ENCODE results near the gene ZNF511.
A peak's percentile ranks its signal among the peaks of the same experiment; 100 is the strongest.
"Not testable (repeated sequence)": the region's sequence is repeated elsewhere in the genome, so short reads cannot be mapped to it uniquely, and the experiment has no call there.

ZNF511 gene, protein sequence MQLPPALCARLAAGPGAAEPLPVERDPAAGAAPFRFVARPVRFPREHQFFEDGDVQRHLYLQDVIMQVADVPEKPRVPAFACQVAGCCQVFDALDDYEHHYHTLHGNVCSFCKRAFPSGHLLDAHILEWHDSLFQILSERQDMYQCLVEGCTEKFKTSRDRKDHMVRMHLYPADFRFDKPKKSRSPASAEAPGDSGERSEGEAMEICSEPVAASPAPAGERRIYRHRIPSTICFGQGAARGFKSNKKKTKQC

DNA sequence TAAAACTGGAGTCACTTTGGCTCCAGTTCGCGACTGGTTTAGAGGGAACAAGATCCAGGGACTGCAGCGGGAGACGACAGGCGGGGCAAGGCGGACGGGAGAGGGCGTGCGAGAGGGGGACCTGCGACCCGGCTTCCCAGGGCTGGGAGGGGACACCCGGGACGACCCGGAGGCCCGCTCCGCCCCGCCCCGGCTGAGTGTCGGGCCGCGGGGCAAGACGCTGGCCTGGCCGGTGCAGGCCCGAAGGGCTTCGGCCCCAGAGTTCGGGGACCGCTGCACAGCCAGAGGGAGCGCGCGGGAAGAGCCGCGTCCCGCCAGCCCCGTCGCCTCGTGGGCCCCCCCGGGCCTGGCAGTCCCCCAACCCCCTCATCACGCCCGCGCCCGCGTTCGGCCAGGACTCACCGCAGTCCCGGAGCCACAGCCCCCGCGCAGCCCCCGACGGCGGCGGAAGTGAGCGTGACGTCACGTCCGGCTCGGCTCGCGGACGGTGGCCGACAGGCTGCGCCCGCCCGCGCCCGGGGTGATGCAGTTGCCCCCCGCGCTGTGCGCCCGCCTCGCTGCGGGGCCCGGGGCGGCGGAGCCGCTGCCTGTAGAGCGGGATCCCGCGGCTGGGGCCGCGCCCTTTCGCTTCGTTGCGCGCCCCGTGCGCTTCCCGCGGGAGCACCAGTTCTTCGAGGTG is at the start of gene ZNF511, which contains the start of gene TUBGCP2:
ZNF511 (plus strand) TSS at position 494 of the 679 bp plus-strand sequence; CDS start at position 524, 30 bp downstream.
TUBGCP2 (minus strand) TSS at position 452 of the 679 bp plus-strand sequence. CDS start 5,931 bp downstream, outside the sequence.
- H3K4me1 ChIP-seq (ENCODE audit: insufficient read depth, low read length): peaks cover 22% of the 10 kb centered on the region
- H3K9me3 ChIP-seq (ENCODE audit: low read length): no peaks in the 10 kb centered on the region
- H3K27ac ChIP-seq (ENCODE audit: low read depth, low read length): peak within 1 kb of the TSS; percentile 99
- H3K4me3 ChIP-seq (ENCODE audit: low read depth in 1 of 2, low read length in 2 of 2): peak within 1 kb of the TSS; percentile 93 to 95
- no peaks in the 10 kb centered on the region for H3K27me3 ChIP-seq (ENCODE audit: control insufficient read depth in 1 of 2, insufficient read depth in 2 of 2, low read length in 2 of 2)
- H3K9ac ChIP-seq (ENCODE audit: low read length): peak within 1 kb of the TSS; percentile 88
- H3K36me3 ChIP-seq (ENCODE audit: insufficient read depth, low read length): peaks cover 30% of the 10 kb centered on the region

DNA sequence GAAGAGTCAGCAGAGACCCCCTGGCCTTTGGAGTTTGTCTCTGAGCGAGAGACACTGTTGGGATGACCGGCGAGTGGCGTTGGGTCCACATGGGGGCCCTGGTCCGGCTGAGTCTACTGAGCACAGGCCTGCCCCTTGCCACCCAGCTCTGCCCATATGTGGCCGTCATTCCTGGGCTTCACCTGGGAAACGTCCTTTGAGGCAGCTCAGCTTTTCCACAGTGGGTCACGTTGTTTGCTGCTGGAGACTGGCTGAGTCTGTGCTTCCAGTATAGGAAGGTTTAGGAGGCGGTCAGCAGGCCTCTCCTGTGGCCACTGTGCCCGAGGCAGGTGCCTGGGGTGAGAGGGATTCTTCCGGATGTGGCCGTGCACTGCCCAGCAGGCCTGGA is 49.1 kb upstream of the ZNF511 start:
- peaks cover 17% of the 10 kb centered on the region for H3K4me1 ChIP-seq (ENCODE audit: insufficient read depth, low read length)
- no peak overlapping the region for H3K9ac ChIP-seq (ENCODE audit: low read length)
- H3K4me3 ChIP-seq (ENCODE audit: low read depth in 1 of 2, low read length in 2 of 2): no peak overlapping the region
- H3K9me3 ChIP-seq (ENCODE audit: low read length): no peaks in the 10 kb centered on the region
- H3K27ac ChIP-seq (ENCODE audit: low read depth, low read length): no peak overlapping the region
- H3K27me3 ChIP-seq (ENCODE audit: control insufficient read depth in 1 of 2, insufficient read depth in 2 of 2, low read length in 2 of 2): no peaks in the 10 kb centered on the region
- no peaks in the 10 kb centered on the region for H3K36me3 ChIP-seq (ENCODE audit: insufficient read depth, low read length)

DNA sequence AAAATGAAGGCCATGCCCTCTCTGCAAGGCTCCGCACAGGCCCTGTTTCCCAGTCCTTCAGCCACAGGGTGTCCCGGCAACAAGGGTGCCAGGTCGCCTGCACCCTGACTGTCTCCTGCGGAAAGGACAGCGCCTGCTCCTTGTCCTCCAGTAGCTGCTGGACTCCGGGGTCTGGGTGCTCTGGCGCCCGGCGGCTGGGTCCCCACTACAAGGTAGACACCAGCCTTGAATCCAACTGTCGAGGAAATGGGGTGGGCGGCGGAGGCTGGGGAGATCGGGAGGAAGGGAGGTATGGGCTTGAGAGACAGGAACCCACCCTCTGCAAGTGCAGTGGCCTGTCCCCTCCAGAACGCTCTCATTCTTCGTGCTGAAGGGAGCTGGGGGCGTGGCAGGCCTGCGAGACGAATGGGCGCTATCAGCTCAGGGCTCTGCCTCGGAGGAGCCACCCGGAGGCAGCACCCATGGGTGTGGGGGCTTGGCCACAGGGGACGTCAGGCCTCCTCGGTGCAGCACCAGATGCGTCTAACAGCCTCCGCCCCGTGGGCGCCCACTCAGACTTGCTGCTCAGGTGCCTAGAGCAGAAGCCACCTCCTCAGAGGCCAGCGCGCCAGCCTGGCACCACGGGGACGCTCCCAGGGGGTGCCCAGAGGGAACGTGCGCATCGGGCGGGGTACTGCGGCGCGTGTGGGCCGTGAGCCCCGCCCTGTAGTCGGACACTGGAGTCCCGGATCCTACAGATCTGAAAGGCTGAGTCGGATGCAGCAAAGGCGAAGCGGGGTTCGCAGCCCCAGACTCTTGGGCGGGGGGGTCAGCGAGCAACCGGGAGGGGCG is 47.6 kb upstream of the ZNF511 start:
- peaks cover 17% of the 10 kb centered on the region for H3K4me1 ChIP-seq (ENCODE audit: insufficient read depth, low read length)
- peak overlapping the region; percentile 61 for H3K4me3 ChIP-seq (ENCODE audit: low read depth in 1 of 2, low read length in 2 of 2)
- H3K9ac ChIP-seq (ENCODE audit: low read length): peak overlapping the region; percentile 33
- H3K27ac ChIP-seq (ENCODE audit: low read depth, low read length): peak overlapping the region; percentile 63
- no peaks in the 10 kb centered on the region for H3K9me3 ChIP-seq (ENCODE audit: low read length)
- H3K27me3 ChIP-seq (ENCODE audit: control insufficient read depth in 1 of 2, insufficient read depth in 2 of 2, low read length in 2 of 2): no peaks in the 10 kb centered on the region
- H3K36me3 ChIP-seq (ENCODE audit: insufficient read depth, low read length): no peaks in the 10 kb centered on the region

DNA sequence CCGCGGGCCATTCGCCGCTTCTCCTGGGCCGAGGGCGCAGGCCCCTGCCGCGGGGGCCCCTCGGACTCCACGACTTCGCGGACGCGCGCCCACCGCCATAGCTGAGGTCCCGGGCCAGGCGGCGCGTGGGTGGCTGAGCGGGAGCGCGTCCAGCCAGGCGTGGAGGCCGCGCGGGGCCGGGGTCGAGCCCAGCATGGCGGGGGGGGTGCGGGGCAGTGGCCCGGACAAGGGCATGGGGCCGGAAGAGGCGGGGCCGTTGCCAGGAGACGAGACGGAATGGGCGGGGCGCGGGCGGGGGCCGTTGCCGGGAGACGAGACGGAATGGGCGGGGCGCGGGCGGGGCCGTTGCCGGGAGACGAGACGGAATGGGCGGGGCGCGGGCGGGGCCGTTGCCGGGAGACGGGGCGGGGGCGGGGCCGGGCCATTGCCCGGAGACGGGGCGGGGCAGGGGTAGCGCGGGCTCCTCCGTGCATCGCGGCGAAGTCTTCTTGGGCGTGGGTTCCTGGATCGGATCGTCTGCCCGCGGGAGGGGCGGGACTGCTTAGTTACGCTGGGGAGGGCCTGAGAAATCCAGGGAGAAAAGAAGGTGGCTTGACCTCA is 46.9 kb upstream of the ZNF511 start:
- H3K9me3 ChIP-seq (ENCODE audit: low read length): no peaks in the 10 kb centered on the region
- H3K4me1 ChIP-seq (ENCODE audit: insufficient read depth, low read length): peaks cover 17% of the 10 kb centered on the region
- H3K27ac ChIP-seq (ENCODE audit: low read depth, low read length): peak overlapping the region; percentile 63
- no peaks in the 10 kb centered on the region for H3K27me3 ChIP-seq (ENCODE audit: control insufficient read depth in 1 of 2, insufficient read depth in 2 of 2, low read length in 2 of 2)
- H3K9ac ChIP-seq (ENCODE audit: low read length): peak overlapping the region; percentile 33
- H3K4me3 ChIP-seq (ENCODE audit: low read depth in 1 of 2, low read length in 2 of 2): peak overlapping the region; percentile 61
- H3K36me3 ChIP-seq (ENCODE audit: insufficient read depth, low read length): no peaks in the 10 kb centered on the region

DNA sequence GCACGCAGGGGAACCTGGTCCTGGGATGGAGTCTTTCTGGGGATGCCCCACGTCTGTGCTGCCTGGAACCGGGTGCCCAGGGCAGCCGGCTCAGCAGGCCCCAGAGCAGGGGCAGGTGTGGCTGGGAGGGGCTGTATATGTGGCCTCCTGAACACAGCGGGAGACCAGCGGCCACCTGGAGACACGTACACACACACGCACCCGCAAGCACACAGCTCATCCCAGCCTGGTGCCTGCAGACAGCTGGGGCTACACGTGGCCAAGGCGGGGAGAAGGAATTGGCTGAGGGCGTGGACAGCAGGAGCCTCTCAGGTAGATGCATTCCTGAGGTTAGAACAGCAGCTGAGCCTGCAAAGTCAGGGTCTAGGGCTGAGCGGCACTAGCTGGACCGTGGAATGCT is 46.0 kb upstream of the ZNF511 start:
- H3K4me1 ChIP-seq (ENCODE audit: insufficient read depth, low read length): peaks cover 17% of the 10 kb centered on the region
- peak overlapping the region in 1 of 2 donors; percentile 23 for H3K4me3 ChIP-seq (ENCODE audit: low read depth in 1 of 2, low read length in 2 of 2)

DNA sequence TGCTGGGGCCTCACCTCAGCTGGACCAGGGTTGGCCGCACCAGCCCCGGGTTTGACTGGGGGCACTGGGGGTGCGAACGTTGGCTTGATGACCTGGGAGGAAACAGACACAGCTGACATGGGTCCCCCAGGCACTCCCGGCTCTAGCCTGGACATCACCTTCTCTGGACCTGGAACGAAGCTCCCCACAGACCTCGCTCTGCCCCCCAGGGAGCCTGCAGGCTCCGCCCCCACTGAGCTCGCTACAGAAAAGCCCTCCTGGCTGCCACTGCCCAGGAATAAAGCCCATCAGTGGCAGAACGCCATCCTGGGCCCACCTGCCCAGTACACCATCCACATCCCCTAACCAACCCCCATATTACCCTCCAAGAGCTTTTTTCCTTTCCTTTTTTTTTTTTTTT is 45.0 kb upstream of the ZNF511 start:
- Histone ChIP-seq H3K36me3 (ENCODE audit: insufficient read depth, low read length) (no peaks in the 10 kb centered on the region), H3K4me1 (ENCODE audit: insufficient read depth, low read length) (peaks cover 13% of the 10 kb centered on the region)

More for the DNA sequence above, 46.0 kb upstream of the ZNF511 start:
- Histone ChIP-seq H3K9me3 (ENCODE audit: low read length) (no peaks in the 10 kb centered on the region), H3K27me3 (ENCODE audit: control insufficient read depth in 1 of 2, insufficient read depth in 2 of 2, low read length in 2 of 2) (no peaks in the 10 kb centered on the region), H3K36me3 (ENCODE audit: insufficient read depth, low read length) (no peaks in the 10 kb centered on the region), H3K9ac (ENCODE audit: low read length) (no peak overlapping the region), H3K27ac (ENCODE audit: low read depth, low read length) (no peak overlapping the region)

DNA sequence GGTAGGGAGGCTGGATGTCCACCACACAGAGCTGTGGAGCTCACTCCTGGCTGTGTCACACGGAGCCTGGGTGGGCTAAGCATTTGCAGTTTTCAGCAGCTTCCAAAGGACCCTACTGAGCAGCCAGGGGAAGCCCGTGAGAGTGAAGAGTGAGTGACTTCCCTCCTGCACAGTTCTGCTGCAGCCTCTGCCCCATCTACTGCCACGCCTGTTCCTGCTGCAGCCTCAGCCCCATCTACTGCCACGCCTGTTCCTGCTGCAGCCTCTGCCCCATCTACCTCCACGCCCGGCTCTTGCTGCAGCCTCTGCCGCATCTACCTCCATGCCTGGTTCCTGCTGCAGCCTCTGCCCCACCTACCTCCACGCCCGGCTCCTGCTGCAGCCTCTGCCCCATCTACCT is 44.3 kb upstream of the ZNF511 start:
- no peak overlapping the region for H3K4me3 ChIP-seq (ENCODE audit: low read depth in 1 of 2, low read length in 2 of 2)
- H3K9me3 ChIP-seq (ENCODE audit: low read length): no peaks in the 10 kb centered on the region
- no peak overlapping the region for H3K9ac ChIP-seq (ENCODE audit: low read length)
- no peaks in the 10 kb centered on the region for H3K27me3 ChIP-seq (ENCODE audit: control insufficient read depth in 1 of 2, insufficient read depth in 2 of 2, low read length in 2 of 2)
- no peaks in the 10 kb centered on the region for H3K36me3 ChIP-seq (ENCODE audit: insufficient read depth, low read length)
- no peak overlapping the region for H3K27ac ChIP-seq (ENCODE audit: low read depth, low read length)
- H3K4me1 ChIP-seq (ENCODE audit: insufficient read depth, low read length): peaks cover 13% of the 10 kb centered on the region

More for the DNA sequence above, 45.0 kb upstream of the ZNF511 start:
- Histone ChIP-seq H3K9me3 (ENCODE audit: low read length) (no peaks in the 10 kb centered on the region), H3K27me3 (ENCODE audit: control insufficient read depth in 1 of 2, insufficient read depth in 2 of 2, low read length in 2 of 2) (no peaks in the 10 kb centered on the region), H3K9ac (ENCODE audit: low read length) (no peak overlapping the region), H3K27ac (ENCODE audit: low read depth, low read length) (no peak overlapping the region), H3K4me3 (ENCODE audit: low read depth in 1 of 2, low read length in 2 of 2) (no peak overlapping the region)

DNA sequence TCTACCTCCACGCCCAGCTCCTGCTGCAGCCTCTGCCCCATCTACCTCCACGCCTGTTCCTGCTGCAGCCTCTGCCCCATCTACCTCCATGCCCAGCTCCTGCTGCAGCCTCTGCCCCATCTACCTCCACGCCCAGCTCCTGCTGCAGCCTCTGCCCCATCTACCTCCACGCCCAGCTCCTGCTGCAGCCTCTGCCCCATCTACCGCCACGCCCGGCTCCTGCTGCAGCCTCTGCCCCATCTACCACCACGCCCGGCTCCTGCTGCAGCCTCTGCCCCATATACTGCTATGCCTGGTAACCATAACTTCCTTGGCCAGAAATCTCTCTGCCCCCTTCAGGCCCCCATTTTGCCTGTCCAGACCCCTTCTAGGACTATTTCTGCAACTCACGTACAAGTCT is 43.7 kb upstream of the ZNF511 start:
- not testable (repeated sequence) for H3K36me3 ChIP-seq (ENCODE audit: insufficient read depth, low read length); H3K4me3 ChIP-seq (ENCODE audit: low read depth in 1 of 2, low read length in 2 of 2); H3K9ac ChIP-seq (ENCODE audit: low read length); H3K27ac ChIP-seq (ENCODE audit: low read depth, low read length); H3K9me3 ChIP-seq (ENCODE audit: low read length); H3K27me3 ChIP-seq (ENCODE audit: control insufficient read depth in 1 of 2, insufficient read depth in 2 of 2, low read length in 2 of 2)
- peaks cover 13% of the 10 kb centered on the region for H3K4me1 ChIP-seq (ENCODE audit: insufficient read depth, low read length)

DNA sequence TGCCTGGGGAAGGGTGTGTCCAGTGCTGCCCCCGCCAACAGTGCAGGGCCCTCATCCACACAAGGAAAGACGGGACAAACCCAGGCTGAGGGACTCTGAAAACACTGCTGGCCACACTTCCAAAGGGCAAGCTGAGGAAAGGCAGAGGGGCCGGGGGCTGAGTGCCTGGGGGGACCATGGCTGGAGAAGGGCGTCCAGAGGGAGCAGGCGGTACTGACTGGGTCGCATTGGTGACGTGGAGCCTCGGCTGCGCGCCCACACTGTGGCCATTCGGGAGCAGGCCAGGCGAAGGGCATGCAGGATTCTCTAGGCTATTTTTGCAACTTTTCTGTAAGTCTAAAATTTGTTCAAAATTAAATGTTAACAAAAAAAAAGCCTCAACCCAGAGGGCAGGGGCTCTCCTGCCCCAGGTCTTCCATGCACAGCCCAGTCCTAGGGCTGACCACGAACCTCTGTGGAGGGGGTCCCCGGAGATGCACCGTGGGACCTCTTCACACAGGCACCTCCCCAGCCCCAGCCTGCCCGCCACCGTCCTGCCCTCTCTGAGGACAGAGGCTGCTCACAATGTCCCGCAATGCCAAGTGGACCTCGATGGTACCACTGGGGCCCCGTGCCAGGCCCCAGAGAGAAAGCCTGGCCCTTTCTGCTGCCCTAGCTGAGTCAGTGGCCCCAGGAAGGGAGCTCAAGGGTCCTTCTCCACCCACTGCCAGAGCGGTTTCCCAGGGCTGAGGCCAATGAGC is 42.5 kb upstream of the ZNF511 start:
- no peak overlapping the region for H3K27ac ChIP-seq (ENCODE audit: low read depth, low read length)
- H3K9ac ChIP-seq (ENCODE audit: low read length): no peak overlapping the region
- no peaks in the 10 kb centered on the region for H3K36me3 ChIP-seq (ENCODE audit: insufficient read depth, low read length)
- H3K9me3 ChIP-seq (ENCODE audit: low read length): no peaks in the 10 kb centered on the region
- H3K27me3 ChIP-seq (ENCODE audit: control insufficient read depth in 1 of 2, insufficient read depth in 2 of 2, low read length in 2 of 2): no peaks in the 10 kb centered on the region
- H3K4me1 ChIP-seq (ENCODE audit: insufficient read depth, low read length): peaks cover 7% of the 10 kb centered on the region
- no peak overlapping the region for H3K4me3 ChIP-seq (ENCODE audit: low read depth in 1 of 2, low read length in 2 of 2)

DNA sequence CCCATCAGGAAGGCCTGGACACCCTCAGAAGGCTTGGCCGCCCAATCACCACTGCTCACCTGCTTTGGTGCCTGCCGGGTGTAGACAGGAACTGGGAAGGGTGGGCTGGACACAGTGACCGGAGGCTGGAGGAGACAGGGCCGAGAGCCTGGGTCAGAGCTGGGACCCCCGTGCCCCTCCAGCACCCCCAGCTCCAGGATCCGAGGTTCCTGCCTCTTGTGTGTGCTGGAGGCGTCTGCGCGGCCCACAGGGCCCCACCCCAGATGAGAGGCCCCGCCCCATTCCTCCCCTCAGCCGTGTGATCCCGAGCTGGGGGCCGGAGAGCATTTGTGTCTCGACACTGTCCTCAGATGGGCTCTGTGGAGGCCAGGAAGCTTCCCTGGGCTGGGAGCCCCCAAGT is 41.4 kb upstream of the ZNF511 start:
- H3K9me3 ChIP-seq (ENCODE audit: low read length): no peaks in the 10 kb centered on the region
- no peak overlapping the region for H3K4me3 ChIP-seq (ENCODE audit: low read depth in 1 of 2, low read length in 2 of 2)
- H3K4me1 ChIP-seq (ENCODE audit: insufficient read depth, low read length): peaks cover 3% of the 10 kb centered on the region
- no peak overlapping the region for H3K27ac ChIP-seq (ENCODE audit: low read depth, low read length)
- H3K36me3 ChIP-seq (ENCODE audit: insufficient read depth, low read length): no peaks in the 10 kb centered on the region
- H3K27me3 ChIP-seq (ENCODE audit: control insufficient read depth in 1 of 2, insufficient read depth in 2 of 2, low read length in 2 of 2): no peaks in the 10 kb centered on the region
- no peak overlapping the region for H3K9ac ChIP-seq (ENCODE audit: low read length)
